Sigmoid colon (tissue), 7 donors: Measurements from ENCODE around the gene TMSB10. TPM values are rescaled to one million over a fixed set of nuclear protein-coding genes. Genes with fewer than 3 reads are reported as not detected.
A peak's percentile ranks its signal among the peaks of the same experiment; 100 is the strongest.
"Not testable (repeated sequence)": the region's sequence is repeated elsewhere in the genome, so short reads cannot be mapped to it uniquely, and the experiment has no call there.

Experiments used
- DNase-seq: peaks from one replicate; pipeline ENCODE4 v3.0.0-alpha.2; 2019
- H3K27ac ChIP-seq, 4 donors: fragments of 200-600 bp; sonication (generic); one replicate each; pipeline ENCODE4 v1.5.1; 2016 to 2019; ENCODE audit warnings: mild to moderate bottlenecking in 1 of 4
- H3K27me3 ChIP-seq, 3 donors: fragments of 200-600 bp; sonication (generic); one replicate each; pipeline ENCODE4 v1.5.1; 2019; ENCODE audit warnings: mild to moderate bottlenecking in 1 of 3
- H3K36me3 ChIP-seq, 4 donors: fragments of 200-600 bp; sonication (generic); one replicate each; pipeline ENCODE4 v1.5.1; 2016 to 2019
- H3K4me1 ChIP-seq, 4 donors: fragments of 200-600 bp; sonication (generic); one replicate each; pipeline ENCODE4 v1.5.1; 2017 to 2019
- H3K4me3 ChIP-seq, 4 donors: fragments of 200-600 bp; sonication (generic); one replicate each; pipeline ENCODE4 v1.5.1; 2017 to 2019; ENCODE audit warnings: mild to moderate bottlenecking in 2 of 4, moderate library complexity in 1 of 4
- H3K9me3 ChIP-seq, 4 donors: fragments of 200-600 bp in 3 of 4; sonication (generic) in 3 of 4; one replicate each; pipeline versions ENCODE4 v1.5.1 to v1.6.1; 2013 to 2019
- CTCF ChIP-seq, 4 experiments: fragments of 450-650 bp in 3 of 4; fragments of 200-600 bp in 1 of 4; IDR thresholded peaks; one replicate each; pipeline ENCODE4 v1.5.1; 2016 to 2019; ENCODE audit warnings: antibody characterized with exemption in 4 of 4, mild to moderate bottlenecking in 3 of 4, moderate library complexity in 2 of 4
- EP300 ChIP-seq, 4 donors: sonication (generic); formaldehyde crosslinking; IDR thresholded peaks; one replicate each; pipeline ENCODE4 v1.6.1; 2017; ENCODE audit warnings: antibody characterized with exemption in 4 of 4
- POLR2A ChIP-seq, 2 donors: fragments of 450-650 bp; IDR thresholded peaks; one replicate each; pipeline ENCODE4 v1.6.1; 2016; ENCODE audit warnings: antibody characterized with exemption in 2 of 2, mild to moderate bottlenecking in 2 of 2, moderate library complexity in 2 of 2
- POLR2AphosphoS5 ChIP-seq, 4 donors: sonication (generic); formaldehyde crosslinking; IDR thresholded peaks; one replicate each; pipeline ENCODE4 v1.6.1; 2017; ENCODE audit warnings: antibody characterized with exemption in 4 of 4
- WGBS, 2 donors: extraction: QIAGEN DNeasy Blood & Tissue Kit; methylation state at CpG; one replicate each; pipeline ENCODE4 v1.1.7; 2013; 5-methylcytosine and 5-hydroxymethylcytosine counted together
- intact Hi-C: fragments of 100-400 bp; cut with DNase I; formaldehyde crosslinking; loops from one replicate; pipeline ENCODE4 v1.15.1; 2023
- polyA plus RNA-seq, 3 donors: library from polyadenylated mRNA; stranded (reverse); fragments of 200-250 nt; gene quantifications; one replicate each; pipeline ENCODE4 v1.2.3, GENCODE V29; 2013
- total RNA-seq, 4 donors: library from RNA; depleted of rRNA; stranded (reverse); fragments of >200 nt; gene quantifications; one replicate each; pipeline ENCODE4 v1.1.0, GENCODE V29; 2016
- donor health status: healthy with polysubstance abuse.
- donor health status: Bipolar disorder and iron deficiency.
- donor health status: healthy.

The TMSB10 gene
- total and polyA plus RNA-seq, 7 donors = 1,887 to 4,314 (median 2,459) TPM

GRCh38 chr2:84870306-84870705 lies 35.1 kb upstream of the TMSB10 start:
- TF ChIP-seq CTCF (IDR thresholded peaks at IDR 0.05) (no peak), EP300 (IDR thresholded peaks at IDR 0.05) (no peak), POLR2AphosphoS5 (IDR thresholded peaks at IDR 0.05) (no peak), POLR2A (IDR thresholded peaks at IDR 0.05) (no peak)
- H3K4me3 ChIP-seq = no peak overlapping the region
- H3K36me3 ChIP-seq = no peaks in the 10 kb centered on the region
- no peaks in the 10 kb centered on the region for H3K27me3 ChIP-seq
- no peaks in the 10 kb centered on the region for H3K9me3 ChIP-seq
- H3K27ac ChIP-seq = no peak overlapping the region
- no peaks in the 10 kb centered on the region for H3K4me1 ChIP-seq
- peak; percentile 41 for DNase-seq
- WGBS, 2 donors = 90 to 92% methylated on average over 11 of the region's 11 CpGs
- intact Hi-C loops = no loop called here

GRCh38 chr2:84872691-84873090 lies 32.8 kb upstream of the TMSB10 start:
- intact Hi-C loops, H3K4me3 ChIP-seq, H3K27ac ChIP-seq, H3K36me3 ChIP-seq, H3K4me1 ChIP-seq, H3K27me3 ChIP-seq, H3K9me3 ChIP-seq: not testable (repeated sequence)
- WGBS, 2 donors = 87 to 93% methylated on average over 9 of the region's 9 CpGs
- peak; percentile 17 for DNase-seq

- Histone ChIP-seq H3K9me3 (no peaks in the 10 kb centered on the region), H3K27me3 (peaks cover 0 to under 1% (median 0%) of the 10 kb centered on the region in 3 donors), H3K4me3 (no peak overlapping the region), H3K27ac (no peak overlapping the region), H3K4me1 (no peaks in the 10 kb centered on the region), H3K36me3 (no peaks in the 10 kb centered on the region)
- peak; percentile 25 for DNase-seq
- TF ChIP-seq POLR2AphosphoS5 (IDR thresholded peaks at IDR 0.05) (no peak), CTCF (IDR thresholded peaks at IDR 0.05) (no peak), POLR2A (IDR thresholded peaks at IDR 0.05) (no peak), EP300 (IDR thresholded peaks at IDR 0.05) (no peak)
- 83 to 87% methylated on average over 5 of the region's 5 CpGs for WGBS, 2 donors
- intact Hi-C loops = no loop called here
Measured at GRCh38 chr2:84873350-84873749, 32.1 kb upstream of the TMSB10 start.

- intact Hi-C loops = no loop called here
- WGBS, 2 donors = 77 to 84% methylated on average over 7 of the region's 7 CpGs
- DNase-seq = peak; percentile 33
Measured at GRCh38 chr2:84874381-84875212, 30.9 kb upstream of the TMSB10 start.

More at GRCh38 chr2:84874381-84875212, 30.9 kb upstream of the TMSB10 start:
- H3K4me1 ChIP-seq = peaks cover 0 to 3% (median 2%) of the 10 kb centered on the region in 4 donors
- H3K27me3 ChIP-seq = peaks cover 0 to 13% (median 5%) of the 10 kb centered on the region in 3 donors
- TF ChIP-seq POLR2A (IDR thresholded peaks at IDR 0.05) (no peak), CTCF (IDR thresholded peaks at IDR 0.05) (no peak), EP300 (IDR thresholded peaks at IDR 0.05) (no peak), POLR2AphosphoS5 (IDR thresholded peaks at IDR 0.05) (no peak)
- no peaks in the 10 kb centered on the region for H3K9me3 ChIP-seq
- H3K4me3 ChIP-seq = no peak overlapping the region
- no peaks in the 10 kb centered on the region for H3K36me3 ChIP-seq
- H3K27ac ChIP-seq = no peak overlapping the region
